RKO (cell line): ENCODE results near the gene E4F1.
"Not testable (repeated sequence)": the region's sequence is repeated elsewhere in the genome, so short reads cannot be mapped to it uniquely, and the experiment has no call there.

Source experiments
- DNase-seq: peaks from one replicate; pipeline ENCODE4 v3.0.0-alpha.2; 2016; ENCODE audit warnings: low spot score

E4F1 gene

GRCh38 chr16:2189252-2189893 is 34.0 kb upstream of the E4F1 start:
- DNase-seq = no peak

GRCh38 chr16:2190002-2190658 is 33.3 kb upstream of the E4F1 start:
- DNase-seq = no peak

GRCh38 chr16:2190659-2191445 is 32.5 kb upstream of the E4F1 start:
- no peak for DNase-seq

GRCh38 chr16:2191446-2191706 is 32.0 kb upstream of the E4F1 start:
- DNase-seq = no peak

GRCh38 chr16:2194166-2194834 is 29.1 kb upstream of the E4F1 start:
- peak; percentile 57 for DNase-seq

- DNase-seq = peak; percentile 70
Measured at GRCh38 chr16:2194852-2195321, 28.5 kb upstream of the E4F1 start.

- no peak for DNase-seq
Measured at GRCh38 chr16:2195322-2196161, 27.8 kb upstream of the E4F1 start.

GRCh38 chr16:2196162-2196980 is 27.0 kb upstream of the E4F1 start, which contains the start of gene CASKIN1:
Gene CASKIN1, minus strand, starts transcription at chr16:2196605. Its CDS starts 173 bp downstream, at chr16:2196432.
- no peak for DNase-seq

GRCh38 chr16:2196981-2197511 is 26.3 kb upstream of the E4F1 start:
- no peak for DNase-seq

- no peak for DNase-seq
Measured at GRCh38 chr16:2197765-2198164, 25.6 kb upstream of the E4F1 start.

GRCh38 chr16:2198283-2198682 is 25.1 kb upstream of the E4F1 start:
- DNase-seq = no peak

GRCh38 chr16:2199095-2199494 is 24.3 kb upstream of the E4F1 start:
- DNase-seq = no peak

GRCh38 chr16:2199621-2200139 is 23.7 kb upstream of the E4F1 start:
- DNase-seq = no peak

- DNase-seq = no peak
Measured at GRCh38 chr16:2200313-2200712, 23.1 kb upstream of the E4F1 start.

- DNase-seq = not testable (repeated sequence)
Measured at GRCh38 chr16:2203119-2203688, 20.2 kb upstream of the E4F1 start.

- DNase-seq = no peak
Measured at GRCh38 chr16:2204416-2205103, 18.8 kb upstream of the E4F1 start.

- peak; percentile 83 for DNase-seq
Measured at GRCh38 chr16:2205104-2205966, 18.1 kb upstream of the E4F1 start, which contains the start of gene MLST8. Gene MLST8, plus strand, starts transcription at chr16:2205454. Its CDS starts 632 bp downstream, at chr16:2206086.

GRCh38 chr16:2205967-2206313 is 17.5 kb upstream of the E4F1 start:
- DNase-seq = peak; percentile 71
